GM12864 (cell line): ENCODE results near the gene PAX3.

ENCODE experiments used
- DNase-seq: peaks from one replicate; pipeline ENCODE4 v3.0.0-alpha.2; 2011; ENCODE audit warnings: low read depth
- H3K4me3 ChIP-seq: 2 replicates; pipeline ENCODE4 v1.5.1; 2011; ENCODE audit warnings: mild to moderate bottlenecking, low read depth, low read length, control low read depth
- TF ChIP-seq, protein P1 (sequence below): IDR thresholded peaks from 2 replicates; pipeline ENCODE4 v1.5.1; 2011; ENCODE audit warnings: low read depth, mild to moderate bottlenecking, moderate library complexity, low read length, control low read depth, inconsistent platforms; ENCODE audit errors: missing control alignments

The PAX3 gene

GRCh38 chr2:222249444-222249843 lies 49.4 kb downstream of the PAX3 start:
- no peak for DNase-seq
- TF ChIP-seq, protein P1, sequence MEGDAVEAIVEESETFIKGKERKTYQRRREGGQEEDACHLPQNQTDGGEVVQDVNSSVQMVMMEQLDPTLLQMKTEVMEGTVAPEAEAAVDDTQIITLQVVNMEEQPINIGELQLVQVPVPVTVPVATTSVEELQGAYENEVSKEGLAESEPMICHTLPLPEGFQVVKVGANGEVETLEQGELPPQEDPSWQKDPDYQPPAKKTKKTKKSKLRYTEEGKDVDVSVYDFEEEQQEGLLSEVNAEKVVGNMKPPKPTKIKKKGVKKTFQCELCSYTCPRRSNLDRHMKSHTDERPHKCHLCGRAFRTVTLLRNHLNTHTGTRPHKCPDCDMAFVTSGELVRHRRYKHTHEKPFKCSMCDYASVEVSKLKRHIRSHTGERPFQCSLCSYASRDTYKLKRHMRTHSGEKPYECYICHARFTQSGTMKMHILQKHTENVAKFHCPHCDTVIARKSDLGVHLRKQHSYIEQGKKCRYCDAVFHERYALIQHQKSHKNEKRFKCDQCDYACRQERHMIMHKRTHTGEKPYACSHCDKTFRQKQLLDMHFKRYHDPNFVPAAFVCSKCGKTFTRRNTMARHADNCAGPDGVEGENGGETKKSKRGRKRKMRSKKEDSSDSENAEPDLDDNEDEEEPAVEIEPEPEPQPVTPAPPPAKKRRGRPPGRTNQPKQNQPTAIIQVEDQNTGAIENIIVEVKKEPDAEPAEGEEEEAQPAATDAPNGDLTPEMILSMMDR = no peak

GRCh38 chr2:222248818-222249217 lies 50.0 kb downstream of the PAX3 start:
- H3K4me3 ChIP-seq = no peak overlapping the region
- TF ChIP-seq, protein P1 = no peak
- no peak for DNase-seq

More at GRCh38 chr2:222249444-222249843, 49.4 kb downstream of the PAX3 start:
- H3K4me3 ChIP-seq = no peak overlapping the region

- H3K4me3 ChIP-seq = no peak overlapping the region
- DNase-seq = no peak
- TF ChIP-seq, protein P1 = no peak
These were observed 50.5 kb downstream of the PAX3 start for GRCh38 chr2:222248256-222248655.

DNA sequence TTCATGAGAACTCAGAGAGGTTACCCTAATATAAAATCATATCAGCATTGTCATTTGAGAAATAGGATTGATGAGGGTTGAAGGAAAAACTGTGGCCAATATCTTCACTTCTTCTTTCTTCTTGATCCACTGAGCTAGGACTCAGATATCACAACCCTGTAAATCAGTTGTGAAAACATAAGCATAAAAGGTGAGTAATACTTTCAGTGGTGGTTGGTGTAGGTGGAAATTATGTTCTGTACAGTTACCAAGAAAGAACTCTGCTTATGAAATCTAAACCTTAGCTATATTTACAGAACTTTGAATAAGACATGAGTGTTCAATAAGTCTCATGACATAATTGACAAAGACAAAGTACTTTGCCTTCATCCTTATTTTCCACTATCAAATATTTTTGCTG lies 56.3 kb downstream of the PAX3 start:
- no peak overlapping the region for H3K4me3 ChIP-seq
- DNase-seq = no peak
- TF ChIP-seq, protein P1 = no peak

DNA sequence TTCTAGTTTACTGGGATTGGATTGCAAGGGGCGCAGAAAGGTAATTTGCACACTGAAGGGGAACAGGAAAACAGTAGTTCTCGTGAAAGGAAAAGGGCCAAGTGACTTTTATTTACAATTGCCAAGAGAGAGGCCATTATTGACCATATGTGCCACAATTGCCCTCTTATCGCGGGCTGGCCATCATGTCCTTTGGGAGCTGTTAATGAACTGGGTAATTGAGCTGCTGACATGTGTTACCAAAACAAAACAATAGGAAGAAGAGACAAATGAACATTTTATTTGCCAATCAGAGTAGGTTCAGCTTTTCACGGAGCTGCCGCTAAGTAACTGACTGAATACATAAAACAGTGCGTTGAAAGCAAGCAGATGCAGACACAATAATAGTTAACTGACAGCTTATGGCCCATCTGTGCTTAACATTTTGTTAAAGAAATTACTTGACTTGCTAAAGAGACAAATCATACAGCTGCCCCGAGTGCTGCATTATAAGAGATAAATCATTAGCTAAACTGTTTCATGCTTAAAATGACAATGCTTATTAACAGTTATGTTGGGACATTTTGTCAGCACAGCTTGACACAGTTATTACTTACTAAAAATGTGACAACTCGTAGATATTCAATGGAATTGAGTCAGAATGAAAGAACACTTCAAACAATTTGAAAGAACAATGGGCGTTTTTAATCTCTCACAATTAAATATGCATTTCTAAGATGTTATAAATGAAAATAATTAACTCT lies 57.5 kb downstream of the PAX3 start:
- H3K4me3 ChIP-seq = no peak overlapping the region
- TF ChIP-seq, protein P1 = no peak
- no peak for DNase-seq

DNA sequence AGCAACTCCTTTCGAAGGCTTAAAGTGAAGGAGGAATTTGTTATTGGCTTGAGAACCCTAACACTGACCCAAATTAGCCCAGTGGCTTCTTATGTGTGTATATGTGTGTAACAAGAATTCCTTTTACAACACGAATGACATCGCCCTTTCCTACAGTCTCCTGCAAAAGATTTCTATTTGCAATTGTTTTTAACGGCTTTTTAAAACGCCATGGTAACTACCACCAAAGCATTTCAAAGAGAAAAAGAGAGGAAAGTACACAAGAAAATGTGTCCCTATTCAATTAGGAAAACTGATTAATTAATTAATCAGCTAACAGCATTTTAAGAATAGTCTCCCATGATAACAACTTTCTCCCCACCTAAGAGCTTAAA lies 58.1 kb downstream of the PAX3 start:
- H3K4me3 ChIP-seq = no peak overlapping the region
- TF ChIP-seq, protein P1 = no peak
- DNase-seq = no peak
